Upper lobe of right lung (tissue), 1 donor: ENCODE measurements around the gene ATP10A. TPM values are rescaled to one million over a fixed set of nuclear protein-coding genes. Genes with fewer than 3 reads are reported as not detected.

ENCODE experiments used
- ATAC-seq: fragments of 200-7000 bp; cut with Tn5 transposase; one replicate; pipeline ENCODE4 v1.9.1; 2020; ENCODE audit warnings: mild to moderate bottlenecking, moderate library complexity
- DNase-seq: peaks from one replicate; pipeline ENCODE4 v3.0.0-alpha.2; 2020
- H3K27ac ChIP-seq: fragments of 200-600 bp; one replicate; pipeline ENCODE4 v1.8.0; 2022
- H3K27me3 ChIP-seq: fragments of 200-600 bp; one replicate; pipeline ENCODE4 v1.8.0; 2022; ENCODE audit warnings: mild to moderate bottlenecking
- H3K36me3 ChIP-seq: fragments of 200-600 bp; one replicate; pipeline ENCODE4 v1.8.0; 2022
- H3K4me1 ChIP-seq: fragments of 200-600 bp; one replicate; pipeline ENCODE4 v1.8.0; 2022
- H3K4me3 ChIP-seq: fragments of 200-600 bp; one replicate; pipeline ENCODE4 v1.8.0; 2022; ENCODE audit warnings: mild to moderate bottlenecking
- H3K9me3 ChIP-seq: fragments of 200-600 bp; one replicate; pipeline ENCODE4 v1.8.0; 2022
- intact Hi-C: fragments of 100-400 bp; cut with DNase I; formaldehyde crosslinking; loops from one replicate; pipeline ENCODE4 v1.11.0; 2022
- total RNA-seq: library from RNA; stranded (reverse); fragmentation: NEBNext Ultra II Directional; extraction: Animal tissue kit (Norgen Biotek cat#: 25700); gene quantifications from one replicate; pipeline ENCODE4 v1.2.1, GENCODE V29; 2021
- TF ChIP-seq, protein P1 (sequence below): fragments of 200-600 bp; IDR thresholded peaks from one replicate; pipeline ENCODE4 v1.8.0; 2022; ENCODE audit warnings: antibody characterized with exemption
- donor health status: DM: no; HTN: yes; CAD: no; lungs with severe emphysema.

ATP10A gene
- total RNA-seq, 1 donor from 2014 or later = 31.1 TPM

DNA sequence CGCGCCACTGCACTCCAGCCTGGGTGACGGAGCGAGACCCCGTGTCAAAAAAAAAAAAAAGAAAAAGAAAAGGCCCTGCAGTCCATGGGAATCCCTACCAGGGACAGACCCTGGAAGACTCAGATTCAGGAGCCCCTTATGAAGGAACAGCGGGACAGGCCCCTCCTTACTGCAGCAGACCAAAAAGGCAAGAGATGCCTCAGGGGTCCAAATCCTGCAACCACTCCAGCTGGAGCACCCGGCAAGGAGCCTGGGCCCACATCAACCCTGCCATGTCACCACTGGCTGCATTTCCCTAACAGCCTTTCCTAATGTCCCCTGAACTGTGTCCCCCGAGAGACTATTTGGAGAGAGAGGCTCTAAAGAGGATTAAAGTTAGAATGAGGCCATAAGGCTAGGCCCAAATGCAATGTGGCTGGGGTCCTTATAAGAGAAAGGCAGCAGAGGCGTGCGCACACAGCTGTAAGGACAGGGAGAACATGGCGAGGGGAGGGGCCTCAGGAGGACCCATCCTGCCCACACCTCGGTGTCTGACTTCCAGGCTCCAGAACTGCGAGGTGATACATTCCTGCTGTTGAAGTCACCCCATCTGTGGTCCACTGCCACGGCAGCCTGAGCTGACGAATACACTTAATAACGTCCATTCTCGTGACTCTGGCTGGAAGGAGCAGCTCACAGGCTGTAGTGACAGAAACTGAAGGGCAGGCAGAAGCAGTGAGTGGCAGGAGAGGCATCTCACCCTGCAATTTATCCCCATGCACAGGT lies 78.1 kb downstream of the ATP10A start:
- Histone ChIP-seq H3K9me3 (no peaks in the 10 kb centered on the region), H3K4me1 (peaks cover 33% of the 10 kb centered on the region), H3K27me3 (no peaks in the 10 kb centered on the region), H3K36me3 (peaks cover 5% of the 10 kb centered on the region), H3K27ac (peak overlapping the region; percentile 11), H3K4me3 (no peak overlapping the region)
- peak; percentile 2 for ATAC-seq
- no peak for DNase-seq
- intact Hi-C loops = no loop called here
- TF ChIP-seq, protein P1, sequence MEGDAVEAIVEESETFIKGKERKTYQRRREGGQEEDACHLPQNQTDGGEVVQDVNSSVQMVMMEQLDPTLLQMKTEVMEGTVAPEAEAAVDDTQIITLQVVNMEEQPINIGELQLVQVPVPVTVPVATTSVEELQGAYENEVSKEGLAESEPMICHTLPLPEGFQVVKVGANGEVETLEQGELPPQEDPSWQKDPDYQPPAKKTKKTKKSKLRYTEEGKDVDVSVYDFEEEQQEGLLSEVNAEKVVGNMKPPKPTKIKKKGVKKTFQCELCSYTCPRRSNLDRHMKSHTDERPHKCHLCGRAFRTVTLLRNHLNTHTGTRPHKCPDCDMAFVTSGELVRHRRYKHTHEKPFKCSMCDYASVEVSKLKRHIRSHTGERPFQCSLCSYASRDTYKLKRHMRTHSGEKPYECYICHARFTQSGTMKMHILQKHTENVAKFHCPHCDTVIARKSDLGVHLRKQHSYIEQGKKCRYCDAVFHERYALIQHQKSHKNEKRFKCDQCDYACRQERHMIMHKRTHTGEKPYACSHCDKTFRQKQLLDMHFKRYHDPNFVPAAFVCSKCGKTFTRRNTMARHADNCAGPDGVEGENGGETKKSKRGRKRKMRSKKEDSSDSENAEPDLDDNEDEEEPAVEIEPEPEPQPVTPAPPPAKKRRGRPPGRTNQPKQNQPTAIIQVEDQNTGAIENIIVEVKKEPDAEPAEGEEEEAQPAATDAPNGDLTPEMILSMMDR = no peak

DNA sequence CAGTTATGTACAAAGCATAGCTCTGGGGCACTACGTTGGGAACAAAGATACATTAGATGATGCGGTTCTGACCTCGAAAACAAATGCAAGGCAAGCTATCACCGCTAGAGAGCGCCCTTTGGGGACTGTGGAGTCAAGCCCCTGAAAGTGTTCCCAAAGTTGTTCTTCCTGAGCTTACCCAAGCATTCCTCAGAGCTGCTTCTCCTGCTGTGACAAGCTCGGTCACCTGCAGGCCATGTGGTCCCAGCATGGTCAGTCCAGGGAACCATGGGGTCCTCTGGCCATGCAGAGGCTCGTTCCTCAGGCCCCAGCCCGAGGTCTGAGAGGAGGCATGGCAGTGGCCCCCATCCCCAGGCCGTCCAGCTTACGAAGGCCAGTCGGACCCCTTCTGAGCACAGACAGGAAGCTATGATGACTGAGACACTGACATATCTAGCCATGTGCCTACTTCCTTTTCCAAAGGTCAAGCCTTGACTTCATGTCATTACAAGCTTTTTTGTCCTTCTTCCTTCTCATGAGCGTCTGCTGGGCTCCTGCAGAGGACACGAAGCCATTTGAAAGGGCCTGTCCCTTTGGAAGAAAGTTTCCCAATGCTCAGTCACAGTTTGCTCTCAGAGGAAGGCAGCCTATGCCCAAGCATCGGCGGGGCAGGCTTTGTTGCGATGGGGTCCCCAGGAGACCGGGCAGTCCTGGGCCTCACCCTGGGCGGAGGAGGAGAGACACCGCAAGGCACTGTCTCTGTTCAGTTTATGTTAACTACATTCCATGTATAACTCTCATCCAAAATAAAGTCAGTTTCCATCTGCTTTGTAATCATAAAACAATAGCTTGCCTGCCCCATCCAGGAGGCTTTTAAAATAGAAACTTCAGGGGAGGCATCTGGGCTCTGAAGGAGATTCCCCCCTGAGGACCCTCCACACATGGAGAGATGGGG lies 79.3 kb downstream of the ATP10A start:
- Histone ChIP-seq H3K27ac (no peak overlapping the region), H3K36me3 (peaks cover 5% of the 10 kb centered on the region), H3K9me3 (no peaks in the 10 kb centered on the region), H3K27me3 (no peaks in the 10 kb centered on the region), H3K4me1 (peaks cover 30% of the 10 kb centered on the region), H3K4me3 (no peak overlapping the region)
- ATAC-seq (peak; percentile 37), DNase-seq (no peak)
- TF ChIP-seq, protein P1 = peak; percentile 42
- intact Hi-C loops = no loop called here

GRCh38 chr15:25783134-25783533 lies 80.0 kb downstream of the ATP10A start:
- intact Hi-C loops = no loop called here
- DNase-seq (no peak), ATAC-seq (no peak)
- Histone ChIP-seq H3K4me1 (peaks cover 27% of the 10 kb centered on the region), H3K27me3 (no peaks in the 10 kb centered on the region), H3K27ac (no peak overlapping the region), H3K9me3 (no peaks in the 10 kb centered on the region), H3K4me3 (no peak overlapping the region), H3K36me3 (peaks cover 5% of the 10 kb centered on the region)
- TF ChIP-seq, protein P1 = no peak

- intact Hi-C loops = no loop called here
- ATAC-seq = no peak
- peaks cover 5% of the 10 kb centered on the region for H3K36me3 ChIP-seq
- no peak overlapping the region for H3K27ac ChIP-seq
- no peak overlapping the region for H3K4me3 ChIP-seq
- peaks cover 7% of the 10 kb centered on the region for H3K4me1 ChIP-seq
- no peak for DNase-seq
- H3K9me3 ChIP-seq = no peaks in the 10 kb centered on the region
- no peaks in the 10 kb centered on the region for H3K27me3 ChIP-seq
- TF ChIP-seq, protein P1 = no peak
Observed at GRCh38 chr15:25780479-25781255, 82.5 kb downstream of the ATP10A start.

GRCh38 chr15:25778161-25778560 lies 85.0 kb downstream of the ATP10A start:
- Histone ChIP-seq H3K27me3 (no peaks in the 10 kb centered on the region), H3K9me3 (no peaks in the 10 kb centered on the region), H3K27ac (no peak overlapping the region), H3K4me3 (no peak overlapping the region), H3K36me3 (peaks cover 5% of the 10 kb centered on the region), H3K4me1 (peaks cover 3% of the 10 kb centered on the region)
- intact Hi-C loops = no loop called here
- no peak for ATAC-seq
- DNase-seq = no peak
- TF ChIP-seq, protein P1 = no peak
